ENCODE measurements around the gene GPRC5A. TPM values are rescaled to one million over a fixed set of nuclear protein-coding genes. Genes with fewer than 3 reads are reported as not detected.

GPRC5A gene
- total RNA-seq, 5 donors from 2014 or later (not counting 1 experiment from before 2014, with no cell fraction given): 0.28 to 2.0 (median 1.4) TPM; not detected in 1

DNA sequence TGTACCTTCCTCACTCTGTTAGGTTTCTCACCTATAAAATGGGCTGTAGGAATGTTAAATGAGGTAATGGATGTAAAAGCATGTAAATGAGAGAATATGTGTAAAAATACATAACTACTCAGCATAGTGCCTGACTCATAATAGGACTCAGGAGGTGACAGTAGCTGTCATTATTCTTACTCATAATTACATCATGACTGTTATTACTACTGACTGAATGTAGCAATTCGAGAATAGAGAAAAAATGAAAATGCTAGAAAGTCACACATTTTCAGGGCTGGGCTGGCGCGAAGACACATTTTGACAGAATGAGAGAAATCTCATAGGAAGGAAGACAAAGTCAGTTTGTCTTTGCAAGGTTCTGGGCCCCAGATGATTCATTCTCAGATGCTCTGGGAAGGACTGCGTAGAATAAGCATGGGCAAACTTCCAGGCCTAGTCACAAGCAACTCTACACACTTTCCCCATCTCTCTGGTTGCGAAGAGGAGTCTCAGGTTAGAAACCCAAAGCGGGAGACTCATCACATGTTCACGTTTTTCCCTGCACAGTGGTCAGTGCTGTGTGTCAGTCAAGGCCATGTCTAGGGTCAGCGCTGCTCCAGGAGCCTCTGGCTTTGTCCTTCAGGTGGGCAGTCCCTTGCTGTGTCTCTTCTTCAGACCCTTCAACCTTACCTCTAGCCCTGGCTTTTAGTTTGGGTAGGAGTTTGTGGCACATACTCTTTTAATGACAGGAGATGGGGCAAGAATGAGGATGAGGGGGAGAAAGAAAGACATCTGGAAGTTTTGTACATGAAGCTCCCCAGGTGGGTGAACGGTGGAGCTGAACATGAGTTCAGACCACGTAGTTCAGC lies 8.4 kb downstream of the GPRC5A start:
- no peak overlapping the region for H3K4me3 Mint-ChIP-seq
- H3K27me3 ChIP-seq (replicated peaks in 1 of 2; ENCODE audit: control insufficient read depth in 2 of 2, extremely low read depth in 1 of 2, insufficient read depth in 2 of 2, low read length in 1 of 2): peaks cover 0 to 8% of the 10 kb centered on the region in 2 experiments
- H3K27ac Mint-ChIP-seq: no peak overlapping the region
- H3K4me1 ChIP-seq (ENCODE audit: control insufficient read depth in 1 of 2, extremely low read depth in 1 of 2, insufficient read depth in 2 of 2, low read length in 2 of 2): no peaks in the 10 kb centered on the region
- no peak overlapping the region for H3K27ac ChIP-seq (ENCODE audit: low read length)
- CTCF ChIA-PET: interaction anchor here in 1 of 2 donors (0.8 kb wide), 1 partner anchor 8 kb away, joined by 3 read pairs; the partner anchor contains the start of gene GPRC5A
- POLR2A ChIA-PET: no interaction called here
- ATAC-seq (replicated peaks in 1 of 4) (no peak), DNase-seq (no peak)
- H3K36me3 Mint-ChIP-seq: no peaks in the 10 kb centered on the region
- H3K4me3 ChIP-seq (ENCODE audit: control insufficient read depth in 1 of 2, extremely low read depth in 1 of 2, low read length in 1 of 2): no peak overlapping the region
- WGBS (ENCODE audit: insufficient coverage): 40% methylated on average over 6 of the region's 10 CpGs
- no peaks in the 10 kb centered on the region for H3K36me3 ChIP-seq (ENCODE audit: control insufficient read depth in 2 of 2, extremely low read depth in 1 of 2, insufficient read depth in 1 of 2, low read length in 1 of 2)
- H3K27me3 Mint-ChIP-seq: peaks cover 11 to 17% of the 10 kb centered on the region in 2 donors
- H3K9me3 Mint-ChIP-seq: no peaks in the 10 kb centered on the region
- H3K9me3 ChIP-seq: no peaks in the 10 kb centered on the region
- peaks cover 0 to 6% (median 0%) of the 10 kb centered on the region in 3 donors for H3K4me1 Mint-ChIP-seq

DNA sequence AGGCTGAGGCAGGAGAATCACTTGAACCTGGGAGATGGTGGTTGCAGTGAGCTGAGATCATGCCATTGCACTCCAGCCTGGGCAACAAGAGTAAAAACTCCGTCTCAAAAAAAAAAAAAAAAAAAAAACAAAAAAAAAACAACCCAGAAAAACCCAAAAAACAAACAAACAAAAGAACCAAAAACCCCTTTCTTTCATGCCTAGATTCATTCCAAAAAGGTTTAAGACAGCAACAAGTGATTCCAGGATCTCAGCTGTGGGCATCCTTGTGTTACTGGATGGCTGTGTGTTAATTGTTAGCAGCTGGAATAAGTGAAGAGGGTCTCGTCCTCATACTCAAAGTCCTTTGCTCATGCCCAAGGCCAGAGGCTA lies 9.4 kb downstream of the GPRC5A start:
- H3K9me3 Mint-ChIP-seq: no peaks in the 10 kb centered on the region
- Histone ChIP-seq H3K4me1 (ENCODE audit: control insufficient read depth in 1 of 2, extremely low read depth in 1 of 2, insufficient read depth in 2 of 2, low read length in 2 of 2) (no peaks in the 10 kb centered on the region), H3K4me3 (ENCODE audit: control insufficient read depth in 1 of 2, extremely low read depth in 1 of 2, low read length in 1 of 2) (no peak overlapping the region), H3K27me3 (replicated peaks in 1 of 2; ENCODE audit: control insufficient read depth in 2 of 2, extremely low read depth in 1 of 2, insufficient read depth in 2 of 2, low read length in 1 of 2) (peaks cover 0 to 8% of the 10 kb centered on the region in 2 experiments), H3K36me3 (ENCODE audit: control insufficient read depth in 2 of 2, extremely low read depth in 1 of 2, insufficient read depth in 1 of 2, low read length in 1 of 2) (no peaks in the 10 kb centered on the region), H3K27ac (ENCODE audit: low read length) (no peak overlapping the region), H3K9me3 (no peaks in the 10 kb centered on the region)
- POLR2A ChIA-PET: no interaction called here
- ATAC-seq (replicated peaks in 1 of 4) (no peak), DNase-seq (no peak)
- WGBS (ENCODE audit: insufficient coverage): no CpG with 5 or more reads among the region's 2 CpGs
- H3K27me3 Mint-ChIP-seq: peaks cover 13 to 14% of the 10 kb centered on the region in 2 donors
- no peak overlapping the region for H3K27ac Mint-ChIP-seq
- peaks cover 0 to 6% (median 0%) of the 10 kb centered on the region in 3 donors for H3K4me1 Mint-ChIP-seq
- H3K36me3 Mint-ChIP-seq: no peaks in the 10 kb centered on the region
- CTCF ChIA-PET: interaction anchor here in 1 of 2 donors (0.8 kb wide), 1 partner anchor 9 kb away, joined by 3 read pairs; the partner anchor contains the start of gene GPRC5A
- H3K4me3 Mint-ChIP-seq: no peak overlapping the region

DNA sequence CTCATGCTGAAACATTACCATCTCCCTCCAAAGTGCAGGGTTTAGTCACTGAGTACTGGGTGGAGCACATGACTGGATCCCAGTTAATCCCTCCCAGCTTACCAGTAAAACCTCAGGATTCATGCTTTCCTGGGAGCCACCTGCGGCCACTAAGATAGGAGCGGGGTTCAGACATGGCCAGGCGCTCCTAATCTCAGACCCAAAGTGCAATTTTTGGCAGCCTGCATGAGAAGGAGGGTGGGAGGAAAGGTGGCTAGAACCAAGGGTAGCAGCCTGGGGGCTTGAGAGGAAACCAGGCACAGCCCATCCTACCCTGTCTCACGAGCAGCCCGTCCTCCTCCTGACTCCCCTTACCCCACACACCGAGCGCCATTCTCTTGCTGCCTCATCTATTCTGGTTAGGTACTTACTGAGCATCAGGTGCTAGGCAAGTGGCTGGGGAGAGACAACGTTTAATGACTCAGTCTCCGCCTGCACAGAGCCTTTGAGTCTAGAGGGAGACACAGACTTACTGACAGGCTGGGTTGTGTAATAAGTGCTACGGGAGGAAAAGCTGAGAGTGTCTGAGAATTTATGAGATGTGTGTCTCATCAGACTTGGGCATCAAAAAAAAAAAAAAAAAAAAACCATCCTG lies 9.9 kb downstream of the GPRC5A start:
- POLR2A ChIA-PET: no interaction called here
- Histone ChIP-seq H3K27me3 (replicated peaks in 1 of 2; ENCODE audit: control insufficient read depth in 2 of 2, extremely low read depth in 1 of 2, insufficient read depth in 2 of 2, low read length in 1 of 2) (peaks cover 0 to 9% of the 10 kb centered on the region in 2 experiments), H3K4me3 (ENCODE audit: control insufficient read depth in 1 of 2, extremely low read depth in 1 of 2, low read length in 1 of 2) (no peak overlapping the region), H3K4me1 (ENCODE audit: control insufficient read depth in 1 of 2, extremely low read depth in 1 of 2, insufficient read depth in 2 of 2, low read length in 2 of 2) (no peaks in the 10 kb centered on the region), H3K9me3 (no peaks in the 10 kb centered on the region), H3K27ac (ENCODE audit: low read length) (no peak overlapping the region), H3K36me3 (ENCODE audit: control insufficient read depth in 2 of 2, extremely low read depth in 1 of 2, insufficient read depth in 1 of 2, low read length in 1 of 2) (no peaks in the 10 kb centered on the region)
- no peaks in the 10 kb centered on the region for H3K36me3 Mint-ChIP-seq
- H3K4me1 Mint-ChIP-seq: peaks cover 0 to 6% (median 0%) of the 10 kb centered on the region in 3 donors
- no peak for DNase-seq
- no peak for ATAC-seq (replicated peaks in 1 of 4)
- H3K27me3 Mint-ChIP-seq: peaks cover 13 to 14% of the 10 kb centered on the region in 2 donors
- no peaks in the 10 kb centered on the region for H3K9me3 Mint-ChIP-seq
- WGBS (ENCODE audit: insufficient coverage): 83% methylated on average over 2 of the region's 10 CpGs
- CTCF ChIA-PET: interaction anchor here (0.6 kb wide), 2 partner anchors 43 to 911 kb away, joined by 4 read pairs; no protein-coding TSS in a partner anchor
- H3K27ac Mint-ChIP-seq: no peak overlapping the region
- H3K4me3 Mint-ChIP-seq: no peak overlapping the region

DNA sequence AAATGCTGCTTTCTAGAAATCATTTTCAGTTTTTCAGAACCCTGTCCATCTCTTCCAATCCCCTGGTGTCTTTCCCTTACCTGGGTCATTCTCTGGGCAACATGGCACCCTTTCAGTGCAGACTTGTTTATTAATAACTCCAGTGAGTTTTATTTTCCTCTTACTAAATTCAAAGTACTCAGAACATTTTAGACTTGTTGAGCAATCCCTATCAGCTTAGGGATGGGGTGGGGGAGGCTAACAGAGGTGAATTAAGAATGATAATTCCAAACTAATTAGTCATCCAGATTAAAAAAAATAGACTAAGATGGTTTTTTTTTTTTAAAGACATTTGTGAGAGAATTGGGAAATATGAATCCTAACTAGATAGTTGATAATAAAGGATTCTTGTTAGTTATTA lies 10.7 kb downstream of the GPRC5A start:
- H3K36me3 ChIP-seq (ENCODE audit: control insufficient read depth in 2 of 2, extremely low read depth in 1 of 2, insufficient read depth in 1 of 2, low read length in 1 of 2): no peaks in the 10 kb centered on the region

DNA sequence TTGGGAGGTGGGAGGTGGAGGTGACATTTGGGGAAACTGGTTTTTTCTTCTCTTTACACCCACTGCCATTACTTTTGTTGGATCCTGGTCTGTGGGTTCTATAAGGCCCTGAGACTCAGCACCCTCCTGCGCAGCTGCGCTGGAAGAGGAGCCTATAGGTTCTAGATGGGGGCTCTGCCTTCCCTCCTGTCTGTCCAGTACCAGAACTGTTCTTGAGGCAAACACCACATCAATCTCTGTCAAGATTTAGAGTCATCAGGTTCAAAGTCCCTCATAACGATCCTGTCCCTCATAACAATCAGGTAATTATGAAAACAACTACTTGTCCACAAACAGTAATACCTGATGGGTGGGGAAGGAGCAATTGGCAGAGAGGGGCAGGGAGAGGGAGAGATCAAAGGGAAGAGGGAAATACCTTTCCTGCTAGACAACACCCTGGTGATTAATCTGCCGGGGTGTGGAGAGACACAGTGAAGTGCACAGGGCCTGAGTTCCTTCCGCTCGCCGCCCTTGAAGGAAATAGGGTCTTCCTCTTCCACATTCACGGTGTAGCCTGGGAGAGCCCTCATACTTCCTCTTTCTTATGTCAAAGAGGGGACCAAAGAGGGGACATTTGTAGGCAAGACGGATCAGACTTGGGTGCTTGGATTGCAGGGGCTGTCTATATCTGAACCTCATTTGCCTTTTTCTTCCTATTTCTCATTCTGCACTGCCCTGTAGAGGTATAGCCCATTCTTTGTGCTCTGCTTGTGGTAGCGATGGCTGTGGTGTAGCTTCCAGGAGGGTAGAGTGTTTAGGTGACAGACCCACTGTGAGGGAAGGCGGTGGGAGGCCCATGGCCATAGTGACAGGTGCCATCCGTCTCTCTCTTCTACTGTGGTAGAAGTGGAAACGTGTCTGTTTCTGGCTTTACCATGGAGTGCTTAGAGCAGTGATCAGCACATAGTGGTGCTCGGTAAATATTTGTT lies 12.6 kb downstream of the GPRC5A start:
- Mint-ChIP-seq H3K4me1 (peaks cover 1 to 9% (median 1%) of the 10 kb centered on the region in 3 donors), H3K27me3 (peaks cover 10% of the 10 kb centered on the region in 2 donors), H3K9me3 (no peaks in the 10 kb centered on the region), H3K27ac (no peak overlapping the region), H3K4me3 (no peak overlapping the region), H3K36me3 (no peaks in the 10 kb centered on the region)
- Histone ChIP-seq H3K4me3 (ENCODE audit: control insufficient read depth in 1 of 2, extremely low read depth in 1 of 2, low read length in 1 of 2) (no peak overlapping the region), H3K36me3 (ENCODE audit: control insufficient read depth in 2 of 2, extremely low read depth in 1 of 2, insufficient read depth in 1 of 2, low read length in 1 of 2) (no peaks in the 10 kb centered on the region), H3K27ac (ENCODE audit: low read length) (no peak overlapping the region), H3K4me1 (ENCODE audit: control insufficient read depth in 1 of 2, extremely low read depth in 1 of 2, insufficient read depth in 2 of 2, low read length in 2 of 2) (peaks cover 0 to 4% of the 10 kb centered on the region in 2 experiments), H3K27me3 (replicated peaks in 1 of 2; ENCODE audit: control insufficient read depth in 2 of 2, extremely low read depth in 1 of 2, insufficient read depth in 2 of 2, low read length in 1 of 2) (peaks cover 0 to 8% of the 10 kb centered on the region in 2 experiments), H3K9me3 (no peaks in the 10 kb centered on the region)
- POLR2A ChIA-PET: interaction anchor here in 1 of 2 donors (0.5 kb wide), 1 partner anchor 61 kb away, joined by 3 read pairs; no protein-coding TSS in a partner anchor
- ATAC-seq (replicated peaks in 1 of 4) (no peak), DNase-seq (no peak)
- WGBS (ENCODE audit: insufficient coverage): 83% methylated on average over 3 of the region's 14 CpGs
- CTCF ChIA-PET: interaction anchor here in 1 of 2 donors (0.7 kb wide), 1 partner anchor 30 kb away, joined by 4 read pairs; no protein-coding TSS in a partner anchor

More for the DNA sequence above, 10.7 kb downstream of the GPRC5A start:
- CTCF ChIA-PET: interaction anchor here in 1 of 2 donors (0.6 to 0.7 kb wide), 2 partner anchors 42 to 187 kb away, joined by 3 to 4 read pairs; no protein-coding TSS in a partner anchor
- POLR2A ChIA-PET: no interaction called here
- Histone ChIP-seq H3K4me3 (ENCODE audit: control insufficient read depth in 1 of 2, extremely low read depth in 1 of 2, low read length in 1 of 2) (no peak overlapping the region), H3K9me3 (no peaks in the 10 kb centered on the region), H3K27me3 (replicated peaks in 1 of 2; ENCODE audit: control insufficient read depth in 2 of 2, extremely low read depth in 1 of 2, insufficient read depth in 2 of 2, low read length in 1 of 2) (peaks cover 0 to 10% of the 10 kb centered on the region in 2 experiments), H3K4me1 (ENCODE audit: control insufficient read depth in 1 of 2, extremely low read depth in 1 of 2, insufficient read depth in 2 of 2, low read length in 2 of 2) (no peaks in the 10 kb centered on the region), H3K27ac (ENCODE audit: low read length) (no peak overlapping the region)
- H3K4me3 Mint-ChIP-seq: no peak overlapping the region
- ATAC-seq (replicated peaks in 1 of 4) (no peak), DNase-seq (no peak)
- H3K4me1 Mint-ChIP-seq: peaks cover 0 to 6% (median 0%) of the 10 kb centered on the region in 3 donors
- no peaks in the 10 kb centered on the region for H3K9me3 Mint-ChIP-seq
- no peaks in the 10 kb centered on the region for H3K36me3 Mint-ChIP-seq
- H3K27me3 Mint-ChIP-seq: peaks cover 10 to 13% of the 10 kb centered on the region in 2 donors
- H3K27ac Mint-ChIP-seq: no peak overlapping the region

All from T-cell (primary cell).